Right kidney (tissue), 1 donor: ENCODE results near the gene PBLD.

Source experiments
- DNase-seq: peaks from one replicate; pipeline ENCODE4 v3.0.0-alpha.2; 2016

Gene PBLD

GRCh38 chr10:68235111-68235510, 97.6 kb downstream of the PBLD start:
- DNase-seq = no peak

DNA sequence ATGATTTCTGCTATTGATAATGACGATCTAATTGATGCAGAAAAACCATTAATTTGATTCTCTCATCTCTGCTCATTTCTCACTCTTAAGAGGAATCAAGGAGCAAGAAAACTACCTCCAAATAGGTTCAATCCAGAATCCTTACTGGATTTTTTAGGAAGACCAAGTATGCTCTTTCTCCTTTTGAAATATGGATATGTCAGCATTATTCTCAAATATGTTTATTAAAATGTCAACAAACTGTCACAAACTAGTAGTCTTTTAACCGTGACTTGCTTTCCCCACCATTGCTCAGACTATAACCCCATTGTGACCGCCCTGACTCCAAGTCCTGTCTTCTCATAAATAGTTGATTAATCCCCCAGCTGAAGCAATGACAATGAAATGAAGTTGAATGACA, 99.7 kb downstream of the PBLD start:
- no peak for DNase-seq
